Stimulated activated CD8-positive, alpha-beta memory T cell treated with anti-CD3 and anti-CD28 coated beads, Interleukin-12 subunit alpha, Interleukin-12 subunit beta, amount 100 ng/mL, for 24 hours (primary cell): Measurements from ENCODE around the gene EREG.
"Not testable (repeated sequence)": the region's sequence is repeated elsewhere in the genome, so short reads cannot be mapped to it uniquely, and the experiment has no call there.

ENCODE experiments used
- DNase-seq: peaks from one replicate; pipeline ENCODE4 v3.0.0-alpha.2; 2020; ENCODE audit errors: extremely low read depth

Gene EREG

GRCh38 chr4:74390677-74391076 is 25.7 kb downstream of the EREG start:
- DNase-seq: no peak

- no peak for DNase-seq
Observed at GRCh38 chr4:74391346-74391745, 26.4 kb downstream of the EREG start.

DNA sequence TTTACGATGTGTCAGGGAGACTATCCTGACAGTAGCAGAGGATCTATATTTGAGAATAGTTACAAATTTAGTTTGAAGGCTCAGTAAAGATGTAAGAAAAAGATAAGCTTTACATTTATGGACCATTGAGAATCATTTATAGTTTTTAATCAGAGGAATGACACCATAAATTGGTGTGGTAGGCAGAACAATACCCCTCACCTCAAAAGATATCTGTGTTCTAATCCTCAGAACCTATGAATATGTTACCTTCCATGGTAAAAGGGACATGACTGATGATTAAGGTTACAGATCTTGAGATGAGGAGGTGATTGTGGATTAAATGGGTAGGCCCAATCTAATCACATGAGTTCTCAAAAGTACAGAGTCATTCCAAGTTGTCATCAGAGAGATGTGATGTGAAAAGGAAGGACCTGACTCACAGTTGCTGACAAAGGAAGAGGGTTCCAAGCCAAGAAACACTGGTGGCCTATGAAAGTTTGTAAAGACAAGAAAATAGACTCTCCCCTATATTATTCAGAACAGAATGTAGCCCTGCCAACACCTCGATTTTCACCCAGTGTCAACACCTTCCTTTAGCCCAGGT is 27.0 kb downstream of the EREG start:
- no peak for DNase-seq

GRCh38 chr4:74394476-74395136 is 29.7 kb downstream of the EREG start:
- no peak for DNase-seq

GRCh38 chr4:74395633-74396032 is 30.7 kb downstream of the EREG start:
- DNase-seq: no peak

DNA sequence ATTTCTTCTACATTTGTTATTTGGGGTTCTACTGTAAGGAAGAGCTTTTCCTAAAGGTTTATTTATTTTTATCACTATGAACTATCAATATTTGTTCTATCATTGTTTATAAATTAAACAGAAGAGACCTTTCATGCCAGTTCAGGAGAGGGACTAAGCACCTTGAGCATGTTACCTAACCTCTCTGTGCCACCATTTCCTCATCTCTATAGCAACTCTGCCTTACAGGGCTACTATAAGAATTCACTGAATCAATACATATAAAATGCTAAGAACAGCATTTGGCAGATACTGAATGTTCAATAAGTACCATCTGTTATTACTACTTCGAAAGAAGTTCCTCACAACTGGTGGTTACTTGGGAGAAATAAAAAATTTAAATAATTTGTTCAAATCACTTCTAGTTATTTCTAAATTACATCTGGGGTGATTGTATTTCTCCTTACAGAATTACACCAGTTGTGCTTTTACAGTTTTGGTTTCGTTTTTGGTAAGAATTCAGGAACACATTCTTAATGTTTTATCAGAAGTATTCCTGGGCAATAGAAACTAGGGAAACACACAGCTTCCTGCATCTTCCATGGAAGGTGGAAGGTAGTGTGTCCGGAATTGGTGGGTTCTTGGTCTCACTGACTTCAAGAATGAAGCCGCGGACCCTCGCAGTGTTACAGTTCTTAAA is 32.9 kb downstream of the EREG start:
- DNase-seq: no peak

DNA sequence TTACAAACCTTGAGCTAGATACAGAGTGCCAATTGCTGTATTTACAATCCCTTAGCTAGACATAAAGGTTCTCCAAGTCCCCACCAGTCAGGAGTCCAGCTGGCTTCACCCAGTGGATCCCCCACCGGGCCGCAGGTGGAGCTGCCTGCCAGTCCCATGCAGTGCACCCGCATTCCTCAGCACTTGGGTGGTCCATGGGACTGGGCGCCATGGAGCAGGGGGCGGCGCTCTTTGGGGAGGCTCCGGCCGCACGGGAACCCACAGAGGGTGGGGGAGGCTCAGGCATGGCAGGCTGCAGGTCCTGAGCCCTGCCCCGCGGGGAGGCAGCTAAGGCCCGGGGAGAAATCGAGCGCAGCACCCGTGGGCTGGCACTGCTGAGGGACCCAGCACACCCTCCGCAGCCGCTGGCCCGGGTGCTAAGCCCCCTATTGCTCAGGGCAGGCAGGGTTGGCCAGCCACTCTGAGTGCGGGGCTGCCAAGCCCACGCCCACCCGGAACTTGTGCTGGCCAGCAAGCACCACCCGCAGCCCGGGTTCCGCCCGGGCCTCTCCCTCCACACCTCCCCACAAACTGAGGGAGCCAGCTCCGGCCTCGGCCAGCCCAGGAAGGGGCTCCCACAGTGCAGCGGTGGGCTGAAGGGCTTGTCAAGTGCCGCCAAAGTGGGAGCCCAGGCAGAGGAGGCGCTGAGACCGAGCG is 34.1 kb downstream of the EREG start:
- not testable (repeated sequence) for DNase-seq

DNA sequence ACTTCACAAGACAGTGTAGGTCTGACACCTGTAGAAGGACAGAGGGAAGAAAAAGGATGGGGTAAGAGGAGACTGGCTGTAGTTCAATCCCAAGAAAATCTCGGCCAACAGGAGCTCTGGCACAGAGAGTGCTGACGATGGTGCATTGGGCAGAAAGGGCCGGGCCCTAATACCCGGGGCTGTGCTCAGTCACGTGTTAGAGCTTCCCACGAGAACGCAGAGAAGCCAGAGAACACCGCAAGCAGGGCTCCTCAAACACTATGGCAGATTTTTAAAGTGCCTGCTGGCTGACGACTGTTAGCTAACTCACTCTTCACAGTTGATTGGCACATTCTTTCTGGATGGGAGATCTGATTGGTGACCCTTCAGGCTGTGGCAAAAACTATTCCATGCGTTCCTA is 35.5 kb downstream of the EREG start:
- no peak for DNase-seq

GRCh38 chr4:74402692-74403456 is 37.9 kb downstream of the EREG start:
- DNase-seq: no peak

- no peak for DNase-seq
Observed at GRCh38 chr4:74407891-74408290, 42.9 kb downstream of the EREG start.

DNA sequence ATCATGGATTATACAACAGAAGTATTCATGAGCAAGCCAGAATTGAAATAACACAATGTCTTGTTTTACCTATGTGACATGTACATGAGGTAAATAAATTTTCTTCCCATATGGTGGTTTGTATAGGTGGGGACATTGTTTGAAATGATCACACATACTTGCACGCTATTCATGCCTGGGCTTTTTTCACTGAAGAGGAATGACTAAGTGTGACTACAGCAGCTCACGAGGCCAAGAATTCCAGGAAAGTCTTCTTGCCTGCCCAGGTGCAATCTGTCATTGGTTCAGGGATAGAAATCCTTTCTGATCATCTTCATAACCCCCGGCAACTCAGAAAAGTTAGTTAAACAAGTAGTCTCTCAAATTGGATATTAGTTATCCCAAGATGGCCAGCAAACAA is 43.7 kb downstream of the EREG start:
- no peak for DNase-seq

- no peak for DNase-seq
Observed at GRCh38 chr4:74410272-74410671, 45.3 kb downstream of the EREG start.

DNA sequence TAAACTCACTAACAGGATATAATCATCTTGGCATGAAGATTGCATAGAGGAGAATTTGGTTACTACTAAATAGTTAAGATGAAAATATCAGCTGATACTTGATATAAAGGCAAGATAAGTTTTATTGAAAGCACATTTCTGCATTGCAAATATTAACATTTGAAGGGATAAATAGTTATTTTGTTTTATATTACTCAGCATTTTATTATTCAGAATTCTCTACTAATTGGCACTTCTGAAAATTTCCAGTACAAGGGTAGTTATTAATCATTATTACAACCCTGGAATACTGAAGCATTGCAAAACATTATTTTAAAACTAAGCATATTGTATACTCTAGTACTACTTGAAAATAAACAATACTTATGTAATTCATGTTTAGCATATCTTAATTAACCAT is 47.3 kb downstream of the EREG start:
- DNase-seq: no peak

- no peak for DNase-seq
Observed at GRCh38 chr4:74413265-74413664, 48.3 kb downstream of the EREG start.

- DNase-seq: no peak
Observed at GRCh38 chr4:74414149-74414809, 49.3 kb downstream of the EREG start.

DNA sequence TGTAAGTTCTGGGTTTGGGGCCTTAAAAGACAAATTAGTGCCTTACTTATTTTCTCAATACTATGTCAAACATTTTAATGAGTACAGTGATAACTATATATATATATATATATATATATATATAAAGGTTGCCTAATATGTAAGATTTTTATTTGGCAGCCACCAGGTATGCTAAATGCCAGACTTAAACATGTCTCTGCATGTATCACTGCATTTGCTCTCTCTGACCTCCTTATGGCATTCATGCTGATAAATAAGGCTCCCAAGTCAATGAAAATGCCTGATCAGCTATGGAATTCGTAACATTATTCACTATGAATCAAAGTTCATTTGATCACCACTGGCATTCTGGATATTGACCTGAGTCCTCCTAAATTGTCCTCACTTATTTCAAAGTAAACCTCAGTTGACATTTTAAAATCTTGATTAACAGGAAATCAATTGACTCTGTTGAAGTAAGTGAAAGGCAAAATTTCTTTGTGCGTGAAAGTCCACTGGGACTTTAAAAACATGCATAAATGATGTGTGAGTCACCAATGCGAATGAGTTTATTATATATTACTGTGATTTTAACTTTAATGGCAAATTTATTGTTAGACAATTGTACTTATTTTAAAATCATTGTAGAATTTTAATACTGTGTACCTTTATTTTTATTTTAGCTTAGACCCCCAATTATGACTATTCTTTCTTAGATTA is 50.8 kb downstream of the EREG start:
- no peak for DNase-seq

- DNase-seq: no peak
Observed at GRCh38 chr4:74418063-74418670, 53.2 kb downstream of the EREG start.

- no peak for DNase-seq
Observed at GRCh38 chr4:74420863-74421262, 55.9 kb downstream of the EREG start.

- DNase-seq: no peak
Observed at GRCh38 chr4:74423104-74423503, 58.2 kb downstream of the EREG start.

GRCh38 chr4:74424111-74424510 is 59.2 kb downstream of the EREG start:
- DNase-seq: no peak
